Measurements from ENCODE around the gene CRYBG1.

The CRYBG1 gene, protein sequence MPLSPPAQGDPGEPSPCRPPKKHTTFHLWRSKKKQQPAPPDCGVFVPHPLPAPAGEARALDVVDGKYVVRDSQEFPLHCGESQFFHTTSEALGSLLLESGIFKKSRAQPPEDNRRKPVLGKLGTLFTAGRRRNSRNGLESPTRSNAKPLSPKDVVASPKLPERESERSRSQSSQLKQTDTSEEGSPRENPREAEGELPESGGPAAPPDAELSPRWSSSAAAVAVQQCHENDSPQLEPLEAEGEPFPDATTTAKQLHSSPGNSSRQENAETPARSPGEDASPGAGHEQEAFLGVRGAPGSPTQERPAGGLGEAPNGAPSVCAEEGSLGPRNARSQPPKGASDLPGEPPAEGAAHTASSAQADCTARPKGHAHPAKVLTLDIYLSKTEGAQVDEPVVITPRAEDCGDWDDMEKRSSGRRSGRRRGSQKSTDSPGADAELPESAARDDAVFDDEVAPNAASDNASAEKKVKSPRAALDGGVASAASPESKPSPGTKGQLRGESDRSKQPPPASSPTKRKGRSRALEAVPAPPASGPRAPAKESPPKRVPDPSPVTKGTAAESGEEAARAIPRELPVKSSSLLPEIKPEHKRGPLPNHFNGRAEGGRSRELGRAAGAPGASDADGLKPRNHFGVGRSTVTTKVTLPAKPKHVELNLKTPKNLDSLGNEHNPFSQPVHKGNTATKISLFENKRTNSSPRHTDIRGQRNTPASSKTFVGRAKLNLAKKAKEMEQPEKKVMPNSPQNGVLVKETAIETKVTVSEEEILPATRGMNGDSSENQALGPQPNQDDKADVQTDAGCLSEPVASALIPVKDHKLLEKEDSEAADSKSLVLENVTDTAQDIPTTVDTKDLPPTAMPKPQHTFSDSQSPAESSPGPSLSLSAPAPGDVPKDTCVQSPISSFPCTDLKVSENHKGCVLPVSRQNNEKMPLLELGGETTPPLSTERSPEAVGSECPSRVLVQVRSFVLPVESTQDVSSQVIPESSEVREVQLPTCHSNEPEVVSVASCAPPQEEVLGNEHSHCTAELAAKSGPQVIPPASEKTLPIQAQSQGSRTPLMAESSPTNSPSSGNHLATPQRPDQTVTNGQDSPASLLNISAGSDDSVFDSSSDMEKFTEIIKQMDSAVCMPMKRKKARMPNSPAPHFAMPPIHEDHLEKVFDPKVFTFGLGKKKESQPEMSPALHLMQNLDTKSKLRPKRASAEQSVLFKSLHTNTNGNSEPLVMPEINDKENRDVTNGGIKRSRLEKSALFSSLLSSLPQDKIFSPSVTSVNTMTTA (N-terminal part only)

DNA sequence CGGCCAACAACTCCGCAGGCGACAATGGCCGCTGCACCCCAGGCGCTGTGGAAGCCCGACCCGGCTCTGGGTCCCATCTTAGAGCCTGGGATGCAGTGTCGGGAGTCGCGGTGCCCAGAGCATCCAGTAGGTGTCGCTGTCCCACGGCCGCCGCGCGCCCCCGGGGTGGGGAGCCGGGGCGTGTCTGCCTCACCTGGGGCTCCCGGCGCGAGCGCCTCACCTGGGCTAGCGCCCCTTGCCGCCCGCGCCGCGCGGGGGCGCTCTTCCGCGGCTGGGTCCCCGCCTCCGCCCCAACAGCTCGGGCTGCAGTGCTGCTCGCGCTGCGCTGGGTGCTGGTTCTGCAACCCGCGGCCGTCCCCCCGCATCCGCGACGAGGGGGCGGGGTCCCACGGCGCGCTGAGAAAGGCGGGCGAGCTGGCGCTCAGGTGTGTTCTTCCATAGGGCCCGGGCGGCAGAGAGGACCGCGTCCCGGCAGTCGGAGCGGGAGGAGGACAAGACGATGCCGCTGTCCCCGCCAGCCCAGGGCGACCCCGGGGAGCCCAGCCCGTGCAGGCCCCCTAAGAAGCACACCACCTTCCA, at the start of gene CRYBG1:
CRYBG1 (plus strand) TSS at position 308 of the 579 bp plus-strand sequence; CDS start at position 500, 192 bp downstream.
- DNase-seq = no peak

DNA sequence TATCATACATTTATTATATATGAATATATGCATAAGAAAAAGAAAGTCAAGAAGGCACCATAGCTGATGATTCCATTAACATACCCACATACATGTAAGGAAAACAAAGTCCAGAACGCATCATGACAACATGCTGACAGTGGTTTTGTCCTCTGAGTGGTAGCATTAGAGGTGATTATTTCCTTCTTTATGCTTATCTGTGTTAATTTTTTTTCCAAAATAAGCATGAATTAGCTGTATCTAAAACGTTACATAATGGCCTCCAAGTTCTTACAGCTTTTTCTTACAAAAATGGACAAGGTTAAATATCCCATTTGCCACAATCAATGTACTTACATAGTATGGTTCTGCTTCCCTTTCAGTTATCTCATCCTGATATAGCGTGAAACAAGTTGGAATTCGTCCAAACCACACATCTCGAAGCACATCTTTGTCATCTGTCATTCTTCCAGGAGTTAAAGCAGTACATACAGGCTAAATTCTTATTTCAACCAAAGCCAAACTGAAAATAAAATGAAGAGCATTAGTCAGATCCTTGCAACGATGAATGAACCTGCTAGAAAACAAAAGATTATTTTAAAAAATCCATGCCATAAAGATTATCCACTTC, 44.6 kb upstream of the CRYBG1 start:
- DNase-seq = peak; percentile 21

DNA sequence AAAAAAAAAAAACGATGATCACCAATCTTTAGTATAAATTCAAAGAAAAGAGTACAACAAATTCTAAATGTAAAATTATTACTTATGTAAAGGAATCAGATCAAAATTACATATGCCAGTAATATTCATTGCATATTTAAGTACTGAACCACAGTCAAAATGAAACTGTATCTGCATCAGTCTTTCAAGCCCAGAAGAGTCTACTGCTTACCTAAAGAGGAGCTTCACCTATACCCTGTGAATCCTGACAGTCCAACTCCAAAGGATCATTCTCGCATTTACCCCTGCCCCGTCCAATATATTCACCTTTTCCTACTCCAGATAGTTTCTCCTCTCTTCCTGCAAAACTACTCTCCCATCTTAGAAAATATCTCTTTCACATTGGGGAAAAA, 44.1 kb upstream of the CRYBG1 start:
- DNase-seq = no peak

DNA sequence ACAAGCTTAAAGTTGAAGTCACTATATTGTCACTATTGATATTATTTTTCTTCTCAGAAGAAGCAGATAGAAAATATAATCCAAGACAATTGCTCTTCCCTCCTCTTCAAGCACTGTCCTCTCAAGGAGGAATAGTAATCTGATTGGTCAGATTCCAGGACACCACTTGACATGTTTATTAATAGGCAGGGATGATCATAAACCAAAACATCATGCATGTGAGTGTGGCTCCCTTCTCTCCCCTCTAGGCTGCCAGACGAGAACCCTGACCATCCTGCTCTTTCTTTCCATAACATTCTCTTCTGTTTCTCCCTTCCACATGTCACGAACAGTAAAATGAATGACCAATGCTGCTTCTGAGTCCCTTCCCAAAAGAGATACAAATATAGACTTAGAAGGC, 42.5 kb upstream of the CRYBG1 start:
- no peak for DNase-seq

DNA sequence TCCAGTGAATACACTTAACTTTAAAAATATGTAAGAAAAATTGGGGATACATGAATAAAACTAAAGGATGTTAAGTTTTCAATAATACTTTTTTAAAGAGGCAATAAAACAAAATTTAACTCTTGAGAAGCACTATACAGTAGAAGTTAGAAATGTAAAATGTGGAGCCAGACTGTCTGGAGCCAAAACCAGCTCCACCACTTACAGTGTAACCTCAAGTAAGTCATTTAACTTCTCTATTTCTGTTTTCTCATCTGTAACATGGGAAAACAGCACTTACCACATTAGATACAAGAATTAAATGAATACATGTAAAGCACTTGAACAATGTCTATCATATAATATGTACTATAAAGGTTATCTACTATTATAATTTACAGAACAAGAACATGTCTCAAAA, 41.7 kb upstream of the CRYBG1 start:
- DNase-seq = peak; percentile 26

DNA sequence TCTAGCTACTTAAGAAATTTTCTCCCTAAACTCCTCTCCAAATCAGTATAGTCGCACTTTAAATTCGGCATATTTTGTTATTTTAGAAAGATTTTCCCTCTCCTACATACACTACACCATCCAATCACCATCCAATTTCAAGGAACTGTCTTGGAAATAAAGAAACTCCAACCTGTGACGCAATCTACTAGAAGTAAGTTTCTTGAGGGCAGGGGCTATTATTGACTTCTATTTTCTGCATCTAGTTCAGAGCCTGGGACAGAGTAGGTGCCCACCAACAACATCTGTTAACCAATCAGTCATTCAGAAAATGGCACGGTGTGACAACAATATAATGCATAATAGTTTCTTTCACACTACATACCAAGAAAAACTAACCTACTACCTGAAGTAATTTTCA, 38.6 kb upstream of the CRYBG1 start:
- DNase-seq = no peak

DNA sequence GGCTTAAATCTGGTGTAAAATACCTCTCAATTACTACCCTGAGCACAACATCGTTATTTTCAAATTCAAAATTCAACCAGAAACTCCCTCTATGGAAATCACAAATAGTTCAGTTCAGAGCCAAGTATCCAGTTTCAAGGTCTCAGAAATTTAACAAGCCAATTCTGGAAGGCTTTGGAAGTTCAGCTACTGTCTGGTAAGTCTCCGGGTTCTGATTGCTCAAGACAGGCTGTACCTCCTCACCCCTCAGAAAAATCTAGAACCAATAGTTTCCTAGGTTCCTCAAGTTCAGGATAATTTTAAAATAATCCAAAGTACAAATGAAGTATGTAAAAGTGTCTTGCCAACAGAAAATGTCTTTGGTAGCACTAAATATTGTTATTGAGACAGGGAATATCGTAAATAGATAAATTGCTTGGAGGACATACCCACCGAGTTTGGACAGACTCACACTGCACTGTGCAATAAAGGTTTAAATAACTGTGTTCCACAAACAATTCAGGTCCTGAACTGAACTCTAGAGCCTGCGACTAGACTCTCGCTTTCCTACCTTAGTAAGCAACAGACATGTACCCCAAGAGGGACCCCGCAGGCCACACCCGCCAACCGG, 35.7 kb upstream of the CRYBG1 start:
- DNase-seq = peak; percentile 6

DNA sequence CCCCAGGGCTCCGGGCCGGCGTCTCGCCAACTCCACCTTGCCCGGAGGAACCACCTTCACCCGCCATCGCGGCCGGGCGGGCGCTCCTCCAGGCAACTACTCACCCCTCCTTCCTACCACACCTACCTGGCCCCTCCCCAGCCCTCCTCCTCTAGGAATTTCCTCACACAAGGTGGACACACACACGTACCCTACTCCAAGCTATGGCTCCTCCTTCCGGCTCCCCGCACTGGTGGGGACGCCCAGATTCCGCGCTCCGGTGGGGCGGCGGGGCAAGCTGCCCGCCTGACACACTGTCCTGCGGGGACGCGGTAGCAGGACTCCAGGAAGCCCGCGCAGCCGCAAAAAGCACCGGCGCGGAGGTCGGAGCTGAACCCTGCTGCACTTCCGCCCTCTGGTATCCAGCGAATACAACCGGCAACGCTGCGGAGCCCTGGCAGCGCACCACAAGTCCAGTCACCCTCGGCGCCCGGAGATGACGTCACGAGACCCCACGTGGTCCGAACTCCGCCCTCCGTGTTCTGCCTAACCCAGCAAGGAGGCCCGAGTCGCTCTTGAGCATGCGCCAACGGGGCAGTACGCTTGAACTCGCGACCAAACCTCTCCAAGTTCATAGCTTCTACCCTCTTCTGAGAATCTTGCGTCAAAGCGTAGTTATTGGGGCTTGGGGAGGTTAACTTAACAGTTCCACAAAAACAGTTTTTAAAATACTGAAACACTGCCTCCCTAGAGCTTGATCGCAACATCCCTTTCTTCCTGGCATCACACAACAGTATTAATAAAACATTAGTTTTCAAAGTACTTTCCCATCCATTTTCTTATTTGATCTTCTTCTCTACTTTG, 35.0 kb upstream of the CRYBG1 start, which contains the start of gene ATG5:
ATG5 (minus strand) TSS at position 425 of the 843 bp plus-strand sequence. CDS start 9,552 bp downstream, outside the sequence.
- peak; percentile 99 for DNase-seq

DNA sequence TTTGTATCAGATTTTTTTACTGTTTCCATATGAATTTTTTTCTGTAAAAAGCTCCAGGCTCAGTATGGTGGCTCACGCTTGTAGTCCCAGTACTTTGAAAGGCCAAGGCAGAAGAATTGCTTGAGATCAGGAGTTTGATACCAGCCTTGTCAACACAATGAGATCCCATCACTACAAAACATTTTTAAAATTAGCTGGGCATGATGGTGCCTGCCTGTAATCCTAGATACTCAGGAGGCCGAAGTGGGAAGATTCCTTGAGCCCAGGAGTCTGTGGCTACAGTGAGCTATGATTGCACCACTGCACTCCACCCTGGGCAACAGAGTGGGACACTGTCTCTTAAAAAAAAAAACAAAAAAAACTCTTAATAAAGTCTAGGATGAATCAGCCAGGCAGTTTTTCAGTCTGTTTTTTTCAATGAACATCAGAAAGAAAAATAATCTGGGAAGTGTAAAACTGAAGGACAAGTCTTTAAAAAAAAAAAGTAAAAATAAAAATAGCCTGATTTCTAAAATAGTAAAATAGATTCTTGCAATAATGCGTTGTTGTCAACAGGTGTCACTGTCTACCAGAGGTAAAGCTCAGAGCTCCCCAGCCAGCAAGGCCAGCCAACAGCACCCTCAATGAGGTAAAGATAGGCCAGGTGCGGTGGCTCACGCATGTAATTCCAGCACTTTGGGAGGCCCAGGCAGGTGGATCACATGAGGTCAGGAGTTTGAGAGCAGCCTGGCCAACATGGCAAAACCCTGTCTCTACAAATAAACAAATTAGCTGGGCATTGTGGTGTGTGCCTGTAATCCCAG, 25.7 kb upstream of the CRYBG1 start:
- DNase-seq = peak; percentile 5

DNA sequence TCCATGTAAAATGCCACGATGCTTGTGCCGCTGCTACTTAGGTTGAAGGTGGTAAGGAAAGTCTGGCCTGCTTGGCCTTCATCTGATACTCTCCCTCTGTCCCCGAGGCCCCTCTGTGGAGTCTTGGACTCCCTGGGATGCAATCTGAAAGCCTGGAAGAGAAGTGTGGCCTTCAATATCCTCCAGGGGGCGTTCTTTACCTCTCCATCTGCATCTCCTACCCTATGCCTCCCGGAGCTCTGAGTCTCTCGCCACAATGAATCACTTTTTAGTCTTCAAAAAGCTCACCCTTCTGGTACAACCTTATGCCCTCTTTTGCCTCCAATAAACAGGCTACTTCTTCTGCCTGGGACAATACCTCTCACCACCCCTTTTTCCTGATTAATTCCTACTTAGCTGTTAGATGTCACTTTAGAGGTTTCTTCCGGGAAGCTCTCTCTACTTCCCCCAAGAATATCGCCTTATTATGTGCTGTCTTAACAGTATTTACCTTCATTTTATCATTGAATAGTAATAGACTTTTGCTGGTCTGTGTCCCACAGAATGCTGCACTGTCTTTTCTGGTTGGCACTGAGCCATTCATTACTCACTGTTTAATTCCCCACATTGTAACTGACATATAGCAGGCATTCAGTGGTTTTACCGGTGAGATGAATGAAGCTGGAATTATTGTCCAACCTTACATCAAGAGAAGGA, 21.0 kb upstream of the CRYBG1 start:
- DNase-seq = peak; percentile 64

DNA sequence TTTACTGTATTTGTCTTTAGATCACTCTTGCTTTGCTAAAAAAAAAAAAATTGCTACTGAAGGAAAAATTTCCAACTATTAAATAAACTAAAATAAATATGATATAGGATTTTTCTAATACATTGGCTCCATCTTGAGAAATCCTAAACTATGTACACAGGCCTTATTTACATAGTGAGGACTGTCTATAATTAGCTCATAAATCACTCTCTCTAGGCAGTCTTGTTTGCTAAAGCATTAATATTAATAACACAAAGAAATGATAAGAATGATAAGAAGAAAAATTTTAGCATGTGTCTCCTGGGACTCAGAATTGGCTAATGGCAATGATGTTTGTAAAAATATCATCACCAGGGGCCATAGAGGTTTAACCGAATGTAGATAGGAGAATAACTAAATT, 13.3 kb upstream of the CRYBG1 start:
- DNase-seq = no peak

DNA sequence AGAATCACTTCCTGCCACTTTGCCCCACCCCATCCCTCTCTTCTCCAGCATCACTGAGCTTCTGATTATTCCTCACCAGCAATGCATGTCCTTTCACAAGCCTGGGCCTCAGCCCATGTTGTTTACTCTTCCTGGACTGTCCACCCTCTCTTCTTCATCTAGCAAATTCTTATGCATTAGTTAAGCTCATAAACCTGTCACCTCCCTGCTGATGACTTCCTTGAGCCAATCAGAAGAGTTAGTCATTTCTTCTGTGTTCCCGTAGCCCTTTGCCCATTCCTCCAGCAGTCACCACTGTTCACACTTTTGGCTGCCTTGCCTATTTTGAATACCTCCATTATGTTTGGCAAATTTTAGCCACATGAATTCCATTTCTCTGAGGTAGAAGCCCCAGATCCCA, 4.1 kb upstream of the CRYBG1 start:
- DNase-seq = no peak

DNA sequence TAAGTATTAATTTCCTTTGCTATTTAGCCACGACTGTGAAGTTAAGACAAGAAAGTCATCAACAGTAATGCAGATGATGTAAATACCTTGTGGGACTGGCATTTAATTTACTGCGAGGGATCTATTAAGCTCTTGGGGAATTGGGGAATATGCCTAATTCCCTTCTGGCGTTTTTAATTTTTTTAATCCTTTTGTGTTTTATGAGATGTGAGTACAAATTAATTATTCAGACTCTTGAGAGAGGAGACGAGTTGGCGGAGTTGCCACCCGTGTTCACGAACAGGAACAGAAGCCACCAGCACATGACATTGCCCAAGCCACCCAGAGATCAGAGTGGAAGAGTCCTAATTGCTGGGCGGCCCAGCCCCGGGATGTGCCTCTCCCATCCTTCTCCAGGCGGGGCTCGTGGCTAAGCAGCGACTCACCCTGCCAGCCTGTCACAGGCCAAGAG, 533 bp upstream of the CRYBG1 start:
- no peak for DNase-seq

DNA sequence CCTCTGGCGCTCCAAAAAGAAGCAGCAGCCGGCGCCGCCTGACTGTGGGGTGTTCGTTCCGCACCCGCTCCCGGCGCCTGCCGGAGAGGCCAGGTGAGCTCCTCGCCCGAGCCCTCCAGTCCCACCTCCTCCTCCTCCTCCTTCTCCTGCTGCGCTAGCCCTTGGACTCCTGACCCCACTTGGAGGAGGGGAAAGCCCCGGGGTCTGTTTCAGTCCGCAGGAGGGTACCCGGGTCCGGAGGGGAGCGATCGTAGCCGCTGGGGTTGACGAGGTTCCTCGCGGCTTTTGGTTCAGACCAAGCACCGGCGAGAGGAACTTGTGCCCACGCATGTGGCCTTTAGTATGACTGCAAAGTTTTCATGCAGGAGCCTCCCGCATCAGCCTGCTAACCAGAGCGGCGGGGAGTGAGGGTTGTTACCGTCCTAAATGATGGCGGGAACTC, 493 bp downstream of the CRYBG1 start:
- no peak for DNase-seq

DNA sequence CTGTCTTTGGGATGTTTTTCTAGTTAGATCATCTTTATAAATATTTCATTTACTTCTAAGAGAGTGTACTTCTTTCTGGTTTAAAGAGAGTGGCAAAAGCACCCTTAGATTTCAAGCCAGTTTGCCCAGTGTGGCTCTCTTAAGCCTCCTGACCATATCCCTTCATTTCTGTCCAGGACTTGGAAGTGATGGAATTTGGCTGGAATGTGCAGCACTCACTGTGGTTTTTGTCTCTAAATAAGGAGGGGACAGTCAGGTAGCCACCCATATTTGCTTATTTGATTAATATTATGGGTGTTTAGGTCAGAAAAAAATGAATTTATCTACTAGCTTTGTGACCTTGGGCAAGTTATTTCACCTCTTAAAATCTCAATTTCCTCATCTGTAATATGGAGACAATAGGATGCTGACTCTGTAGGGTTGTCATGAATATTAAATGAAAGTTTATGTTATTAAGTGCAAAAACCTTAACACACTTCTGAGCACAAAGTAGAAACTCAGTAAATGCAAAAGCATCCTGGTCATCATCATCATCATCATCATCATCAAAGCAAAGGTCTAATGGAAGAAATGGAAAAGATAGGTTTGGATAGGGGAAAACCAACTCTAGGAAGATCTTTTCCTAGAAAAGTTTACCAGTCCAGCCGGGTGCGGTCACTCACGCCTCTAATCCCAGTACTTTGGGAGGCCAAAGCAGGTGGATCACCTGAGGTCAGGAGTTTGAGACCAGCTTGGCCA, 3.1 kb downstream of the CRYBG1 start:
- no peak for DNase-seq

DNA sequence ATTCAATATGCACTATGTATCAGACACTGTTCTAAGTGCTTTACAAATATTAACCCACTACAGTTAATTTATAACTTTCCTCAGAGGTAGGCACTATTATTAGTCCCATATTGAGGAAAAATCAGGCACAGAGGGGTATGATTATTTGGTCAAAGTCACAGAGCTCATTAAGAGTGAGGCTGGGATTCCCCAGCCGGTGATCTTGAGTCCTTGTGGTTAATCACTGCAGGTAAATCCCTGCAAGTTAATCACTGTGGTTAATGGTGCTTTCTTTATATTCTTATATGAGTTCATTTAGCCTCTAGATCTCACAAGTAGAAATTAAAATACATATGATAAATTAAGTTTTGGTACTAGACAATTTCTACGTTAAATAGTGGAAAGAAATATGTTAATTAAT, 9.2 kb downstream of the CRYBG1 start:
- DNase-seq = no peak

DNA sequence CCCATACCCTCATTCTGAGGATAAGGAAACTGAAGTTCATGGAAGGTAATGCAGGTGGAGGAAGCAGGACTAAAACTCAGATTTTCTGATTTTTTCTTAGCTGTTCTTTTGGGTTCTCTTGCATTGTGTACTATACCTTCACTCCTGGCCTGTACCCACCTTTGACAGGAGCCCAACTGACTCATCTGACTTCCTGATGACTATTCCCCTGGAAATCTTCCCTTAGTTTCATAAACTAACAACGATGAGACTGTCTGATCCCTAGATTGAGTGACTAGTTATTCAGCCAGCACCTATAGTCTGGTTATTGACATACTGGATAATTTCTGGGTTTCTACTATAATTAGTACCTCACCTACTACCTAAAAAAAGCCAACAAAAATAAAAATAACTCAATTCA, 10.1 kb downstream of the CRYBG1 start:
- DNase-seq = no peak

DNA sequence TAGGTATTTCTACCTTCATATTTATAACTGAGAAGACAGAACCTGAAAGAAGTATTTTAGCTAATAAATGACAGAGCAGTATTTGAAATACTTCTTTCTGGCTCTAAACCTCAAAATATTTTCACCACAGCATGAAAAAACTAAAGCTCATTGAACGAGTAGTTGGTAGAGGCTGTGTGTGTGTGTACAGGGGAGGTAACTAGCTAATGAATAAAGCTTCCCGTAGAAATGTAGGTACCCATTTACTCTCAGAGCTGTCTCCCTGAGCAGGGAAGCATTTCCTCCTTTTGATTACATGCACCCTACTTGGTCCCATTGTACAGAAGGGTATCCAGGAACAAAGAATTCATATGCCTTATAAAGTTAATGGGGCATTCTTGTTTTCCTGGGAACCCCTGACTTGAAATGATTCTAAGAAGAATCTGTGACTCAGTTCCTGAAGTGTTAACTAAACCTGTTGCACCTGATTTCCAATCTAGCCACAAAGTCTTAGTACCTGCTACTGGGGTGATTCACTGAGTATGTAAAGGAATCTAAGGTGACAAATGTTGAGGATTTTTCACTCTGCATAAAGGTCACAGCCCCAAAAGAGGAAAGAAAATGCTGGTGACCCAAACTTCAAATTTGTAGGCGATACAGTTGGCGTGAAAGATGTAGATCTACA, 12.5 kb downstream of the CRYBG1 start:
- DNase-seq = no peak
